HepG2 (cell line): Measurements from ENCODE around the gene BTBD19. TPM values are rescaled to one million over a fixed set of nuclear protein-coding genes. Genes with fewer than 3 reads are reported as not detected.

Experiments used
- CCDC6 ChIP-seq: sonication (generic); formaldehyde crosslinking; IDR thresholded peaks from 2 replicates; pipeline ENCODE4 v1.8.1; 2022; ENCODE audit warnings: mild to moderate bottlenecking, missing genetic modification reagents, moderate library complexity
- KDM2A ChIP-seq: sonication (generic); formaldehyde crosslinking; IDR thresholded peaks from 2 replicates; pipeline ENCODE4 v1.4.0; 2020; ENCODE audit warnings: low read depth, missing genetic modification reagents, borderline replicate concordance
- MAZ ChIP-seq, 2 experiments: sonication (generic) in 1 of 2; formaldehyde crosslinking in 1 of 2; IDR thresholded peaks; 2 replicates each; pipeline versions ENCODE4 v1.5.0 to v1.6.1; 2012 to 2020; ENCODE audit warnings: low read depth in 2 of 2, mild to moderate bottlenecking in 2 of 2, borderline replicate concordance in 1 of 2, improper control_type of control experiment in 1 of 2, low read length in 1 of 2, missing genetic modification reagents in 1 of 2, moderate library complexity in 1 of 2
- MEIS2 ChIP-seq: sonication (generic); formaldehyde crosslinking; IDR thresholded peaks from 2 replicates; pipeline ENCODE4 v1.9.0; 2021; ENCODE audit warnings: mild to moderate bottlenecking, missing genetic modification reagents
- PATZ1 ChIP-seq: sonication (generic); formaldehyde crosslinking; IDR thresholded peaks from 2 replicates; pipeline ENCODE4 v1.4.0; 2020; ENCODE audit warnings: missing genetic modification reagents
- PITX1 ChIP-seq: sonication (generic); formaldehyde crosslinking; IDR thresholded peaks from 2 replicates; pipeline ENCODE4 v1.5.1; 2020; ENCODE audit warnings: mild to moderate bottlenecking, missing genetic modification reagents
- SALL1 ChIP-seq: sonication (generic); formaldehyde crosslinking; IDR thresholded peaks from 2 replicates; pipeline ENCODE4 v1.8.0; 2022; ENCODE audit warnings: mild to moderate bottlenecking, missing genetic modification reagents
- SKI ChIP-seq: fragments of 450-650 bp; IDR thresholded peaks from one replicate; pipeline ENCODE4 v1.6.1; 2018; ENCODE audit warnings: mild to moderate bottlenecking; ENCODE audit not compliant: partially characterized antibody
- SMAD9 ChIP-seq: sonication (generic); formaldehyde crosslinking; IDR thresholded peaks from 2 replicates; pipeline ENCODE4 v1.5.1; 2020; ENCODE audit warnings: mild to moderate bottlenecking, missing genetic modification reagents
- SOX13 ChIP-seq, 3 experiments: fragments of 450-650 bp in 1 of 3; sonication (generic) in 1 of 3; formaldehyde crosslinking in 1 of 3; IDR thresholded peaks in 2 of 3; conservative IDR thresholded peaks in 1 of 3; 2 replicates each; pipeline versions ENCODE4 v1.5.0 to v1.6.1; 2016 to 2020; ENCODE audit warnings: antibody characterized with exemption in 1 of 3, mild to moderate bottlenecking in 1 of 3, missing compliant biosample characterization in 1 of 3, missing genetic modification reagents in 1 of 3, moderate library complexity in 1 of 3
- SP4 ChIP-seq: sonication (generic); formaldehyde crosslinking; IDR thresholded peaks from 2 replicates; pipeline ENCODE4 v1.8.1; 2023; ENCODE audit warnings: mild to moderate bottlenecking, missing genetic modification reagents
- TCF12 ChIP-seq, 2 experiments: fragments of 450-650 bp in 1 of 2; sonication (generic) in 1 of 2; formaldehyde crosslinking in 1 of 2; IDR thresholded peaks; 2 replicates each; pipeline versions ENCODE4 v1.6.1 to v1.8.0; 2017 to 2022; ENCODE audit warnings: antibody characterized with exemption in 1 of 2, mild to moderate bottlenecking in 1 of 2, missing genetic modification reagents in 1 of 2, moderate library complexity in 1 of 2
- ZNF142 ChIP-seq: sonication (generic); formaldehyde crosslinking; IDR thresholded peaks from 2 replicates; pipeline ENCODE4 v1.4.0; 2020; ENCODE audit warnings: missing genetic modification reagents
- ZNF160 ChIP-seq: sonication (generic); formaldehyde crosslinking; IDR thresholded peaks from 2 replicates; pipeline ENCODE4 v1.8.0; 2022; ENCODE audit warnings: mild to moderate bottlenecking, inconsistent platforms, missing genetic modification reagents
- ZNF367 ChIP-seq: sonication (generic); formaldehyde crosslinking; IDR thresholded peaks from 2 replicates; pipeline ENCODE4 v1.4.0; 2020; ENCODE audit warnings: missing genetic modification reagents, borderline replicate concordance
- ZNF850 ChIP-seq: sonication (generic); formaldehyde crosslinking; conservative IDR thresholded peaks from 2 replicates; pipeline ENCODE4 v1.9.0; 2021; ENCODE audit warnings: mild to moderate bottlenecking, missing genetic modification reagents
- polyA plus RNA-seq, 8 experiments: library from polyadenylated mRNA; depleted of rRNA in 3 of 8; stranded (reverse) in 7 of 8; unstranded in 1 of 8; fragments of >200 nt; fragmentation: Illumina TruSeq in 4 of 8; extraction: Trizol in 4 of 8; gene quantifications; 2 replicates each; pipeline versions ENCODE4 v1.2.1 to v1.2.3, GENCODE V29; 2011 to 2016; ENCODE audit warnings: low read depth in 4 of 8, missing spikeins in 1 of 8, mixed read lengths in 1 of 8; ENCODE audit not compliant: insufficient read depth in 1 of 8
- total RNA-seq, 5 experiments: library from RNA; depleted of rRNA; stranded (reverse); fragments of >200 nt; fragmentation: Illumina TruSeq; extraction: Trizol; gene quantifications; 2 replicates each; pipeline ENCODE4 v1.2.3, GENCODE V29; 2016; ENCODE audit warnings: low read depth in 1 of 5

Gene BTBD19
- total and polyA plus RNA-seq, 2 of the 13 experiments (the other 11 are each of a cell fraction or from before 2014, with no cell fraction given), result 2.7 to 6.7 TPM

GRCh38 chr1:44808063-44808937 lies at the start of gene BTBD19 (continued):
- TF ChIP-seq KDM2A (CRISPR knock-in tag) (peak; percentile 0; the same call in 1 of the 2 replicates), ZNF850 (CRISPR knock-in tag) (no peak), ZNF160 (CRISPR knock-in tag) (0 out of 2 replicates have a peak, but pooled peaks have one; percentile 19), PITX1 (CRISPR knock-in tag) (no peak), SALL1 (CRISPR knock-in tag) (peak; percentile 2), PATZ1 (CRISPR knock-in tag) (peak; percentile 85), SMAD9 (no peak), MEIS2 (no peak), SKI (no peak), ZNF367 (CRISPR knock-in tag) (no peak), SOX13 (IDR thresholded peaks at IDR 0.05) (no peak), SOX13 (CRISPR knock-in tag; conservative IDR thresholded peaks at IDR 0.05 in 1 of 2, IDR thresholded peaks at IDR 0.05 in 1 of 2) (0 out of 4 replicates have a peak, but pooled peaks have one; percentile 1 to 28), ZNF142 (CRISPR knock-in tag) (no peak), SP4 (CRISPR knock-in tag) (no peak), TCF12 (IDR thresholded peaks at IDR 0.05) (no peak), TCF12 (CRISPR knock-in tag; IDR thresholded peaks at IDR 0.05) (no peak), CCDC6 (CRISPR knock-in tag) (peak; percentile 47), MAZ (IDR thresholded peaks at IDR 0.05; ENCODE audit: borderline replicate concordance, low read depth, low read length) (no peak), MAZ (CRISPR knock-in tag; IDR thresholded peaks at IDR 0.05; ENCODE audit: low read depth) (peak; percentile 76)
